OCI-LY3 (cell line): ENCODE data around the gene SCUBE2.

Experiments
- CTCF ChIP-seq: fragments of 200-600, 300-600 bp; sonication (generic); IDR thresholded peaks from 2 replicates; pipeline ENCODE4 v1.5.1; 2014; ENCODE audit warnings: antibody characterized with exemption, low read length, low read depth
- EZH2phosphoT487 ChIP-seq: fragments of 200-600 bp; shearing (Covaris generic); IDR thresholded peaks from 2 replicates; pipeline ENCODE4 v1.6.1; 2018; ENCODE audit warnings: antibody characterized with exemption, mixed run types, low read depth

GRCh38 chr11:9076661-9077060 is 14.7 kb downstream of the SCUBE2 start:
- no peak for TF ChIP-seq CTCF
- no peak for TF ChIP-seq EZH2phosphoT487
